ENCODE measurements around the gene VPS13D. TPM values are rescaled to one million over a fixed set of nuclear protein-coding genes. Genes with fewer than 3 reads are reported as not detected.

Gene VPS13D
- total and polyA plus RNA-seq, 2 experiments from 2014 or later, result 10.7 to 34.9 TPM

GRCh38 chr1:12556957-12557935 is 327.4 kb downstream of the VPS13D start:
- ATAC-seq (no peak), DNase-seq (ENCODE audit: low spot score) (peak; percentile 46)
- no peak overlapping the region; the same call in 1 of the 2 replicates for H3K27ac ChIP-seq (ENCODE audit: low read depth)
- no peaks in the 10 kb centered on the region for H3K79me2 ChIP-seq (replicated peaks; ENCODE audit: insufficient read depth)
- H3K4me2 ChIP-seq, result no peak overlapping the region
- peaks cover 13% of the 10 kb centered on the region for H3K36me3 Mint-ChIP-seq (ENCODE audit: low read depth)
- H3K4me1 Mint-ChIP-seq, result peaks cover 14% of the 10 kb centered on the region
- H3K4me3 ChIP-seq, result no peak overlapping the region
- peaks cover 4% of the 10 kb centered on the region; the same call in 1 of the 2 replicates for H3K4me1 ChIP-seq (ENCODE audit: insufficient read depth)
- no peak overlapping the region for H3K27ac Mint-ChIP-seq
- no peaks in the 10 kb centered on the region for H3K9me2 ChIP-seq (ENCODE audit: insufficient read depth)
- no peak for TF ChIP-seq REST (IDR thresholded peaks at IDR 0.05; ENCODE audit: unreplicated experiment)
- no peak for TF ChIP-seq ZNF114 (CRISPR knock-in tag; IDR thresholded peaks at IDR 0.05)
- no peak for TF ChIP-seq NANOG (IDR thresholded peaks at IDR 0.05; ENCODE audit: borderline replicate concordance)
- no peak for TF ChIP-seq POLR2AphosphoS5 (IDR thresholded peaks at IDR 0.05; ENCODE audit: low read depth)
- TF ChIP-seq EZH2phosphoT487 (IDR thresholded peaks at IDR 0.05; ENCODE audit: unreplicated experiment), result no peak
- TF ChIP-seq ZNF331 (CRISPR knock-in tag; IDR thresholded peaks at IDR 0.05; ENCODE audit: low read depth), result no peak
- TF ChIP-seq CREB1 (CRISPR knock-in tag; IDR thresholded peaks at IDR 0.05; ENCODE audit: low read depth), result no peak
- TF ChIP-seq ETS1 (IDR thresholded peaks at IDR 0.05), result no peak
- TF ChIP-seq EZH2 (IDR thresholded peaks at IDR 0.05; ENCODE audit: low read depth, unreplicated experiment), result no peak
- no peak for TF ChIP-seq STAT1 (IDR thresholded peaks at IDR 0.05; ENCODE audit: unreplicated experiment)
- no peak for TF ChIP-seq ZNF462 (CRISPR knock-in tag; IDR thresholded peaks at IDR 0.05)
- no peak for TF ChIP-seq CTCF (conservative IDR thresholded peaks at IDR 0.05; ENCODE audit: low read depth in 2 of 2)
- TF ChIP-seq JUNB (IDR thresholded peaks at IDR 0.05; ENCODE audit: unreplicated experiment), result no peak
- H3K36me3 ChIP-seq (ENCODE audit: insufficient read depth), result 0 out of 2 replicates have a peak, but pooled peaks cover under 1% of the 10 kb centered on the region
- peaks cover 3% of the 10 kb centered on the region for H3K27me3 Mint-ChIP-seq (ENCODE audit: insufficient read depth, low read depth, poor library complexity)
- no peak overlapping the region for H3K4me3 Mint-ChIP-seq
- H3K27me3 ChIP-seq (ENCODE audit: insufficient read depth), result no peaks in the 10 kb centered on the region
- peaks cover 16% of the 10 kb centered on the region for H3K9me3 Mint-ChIP-seq
- no peaks in the 10 kb centered on the region for H4K20me1 ChIP-seq (replicated peaks; ENCODE audit: insufficient read depth)
- no peaks in the 10 kb centered on the region for H3F3A ChIP-seq (replicated peaks; ENCODE audit: low read depth)
- H2AFZ ChIP-seq, result peak overlapping the region; percentile 23; the same call in 1 of the 2 replicates

Data from GM23338 (cell line).